CD8-positive, alpha-beta memory T cell (primary cell): Measurements from ENCODE around the gene MTA1. TPM values are rescaled to one million over a fixed set of nuclear protein-coding genes. Genes with fewer than 3 reads are reported as not detected.

ENCODE experiments used
- CTCF ChIA-PET: fragments of 350-600 bp; sonication (Branson Sonifier 250); formaldehyde crosslinking; loops from one replicate; lab custom pipeline; 2021; ENCODE audit warnings: antibody characterized with exemption; lab: Charles Lee
- POLR2A ChIA-PET: fragments of 350-600 bp; sonication (Branson Sonifier 250); formaldehyde crosslinking; loops from one replicate; lab custom pipeline; 2021; ENCODE audit warnings: antibody characterized with exemption; lab: Charles Lee
- DNase-seq, 5 donors: peaks; one replicate each; pipeline versions ENCODE4 v3.0.0 to v3.0.0-alpha.2; 2020 to 2022; ENCODE audit warnings: mixed read lengths in 1 of 5
- H3K27ac ChIP-seq: one replicate; pipeline ENCODE4 v1.7.0; 2013; ENCODE audit warnings: low read depth, mild to moderate bottlenecking, low read length, moderate library complexity
- H3K27me3 ChIP-seq: 2 replicates; pipeline ENCODE4 v1.7.0; 2013; ENCODE audit warnings: low read length, mild to moderate bottlenecking; ENCODE audit not compliant: insufficient read depth, poor library complexity, severe bottlenecking
- H3K36me3 ChIP-seq: 2 replicates; pipeline ENCODE4 v1.7.0; 2013; ENCODE audit warnings: mild to moderate bottlenecking, low read length, moderate library complexity; ENCODE audit not compliant: insufficient read depth
- H3K4me1 ChIP-seq: 2 replicates; pipeline ENCODE4 v1.7.0; 2013; ENCODE audit warnings: mild to moderate bottlenecking, low read length, moderate library complexity; ENCODE audit not compliant: insufficient read depth
- H3K4me3 ChIP-seq: 2 replicates; pipeline ENCODE4 v1.7.0; 2013; ENCODE audit warnings: mild to moderate bottlenecking, low read length
- H3K9me3 ChIP-seq: 2 replicates; pipeline ENCODE4 v1.7.0; 2013; ENCODE audit warnings: mild to moderate bottlenecking, low read length
- H3K27ac Mint-ChIP-seq, 8 donors: one replicate each; pipeline ENCODE4 v1.8.0; 2020 to 2021; ENCODE audit warnings: mixed read lengths in 8 of 8, mild to moderate bottlenecking in 6 of 8, inconsistent platforms in 3 of 8, moderate library complexity in 3 of 8
- H3K27me3 Mint-ChIP-seq, 2 donors: one replicate each; pipeline ENCODE4 v1.8.0; 2020 to 2021; ENCODE audit warnings: mixed read lengths in 2 of 2, mild to moderate bottlenecking in 1 of 2, moderate library complexity in 1 of 2
- H3K36me3 Mint-ChIP-seq, 3 donors: one replicate each; pipeline ENCODE4 v1.8.0; 2020 to 2021; ENCODE audit warnings: mixed read lengths in 3 of 3, inconsistent platforms in 1 of 3, mild to moderate bottlenecking in 1 of 3
- H3K4me1 Mint-ChIP-seq, 3 donors: one replicate each; pipeline ENCODE4 v1.8.0; 2020 to 2021; ENCODE audit warnings: mixed read lengths in 3 of 3, inconsistent platforms in 1 of 3, mild to moderate bottlenecking in 1 of 3
- H3K4me3 Mint-ChIP-seq, 7 donors: one replicate each; pipeline ENCODE4 v1.8.0; 2020 to 2021; ENCODE audit warnings: mixed read lengths in 7 of 7, mild to moderate bottlenecking in 6 of 7, moderate library complexity in 4 of 7, inconsistent platforms in 2 of 7
- H3K9me3 Mint-ChIP-seq, 5 donors: one replicate each; pipeline ENCODE4 v1.8.0; 2020 to 2022; ENCODE audit warnings: mixed read lengths in 5 of 5, mild to moderate bottlenecking in 3 of 5, moderate library complexity in 2 of 5, inconsistent platforms in 1 of 5
- polyA plus RNA-seq: library from polyadenylated mRNA; unstranded; fragments of 300-500 nt; fragmentation: Illumina TruSeq; gene quantifications from one replicate; pipeline ENCODE4 v1.2.3, GENCODE V29; 2021
- total RNA-seq, 2 experiments: library from RNA; stranded (reverse); gene quantifications; one replicate each; pipeline ENCODE4 v1.2.3, GENCODE V29; 2021

Gene MTA1
- total and polyA plus RNA-seq, 3 experiments from 2014 or later, result 6.1 to 129 (median 124) TPM

- peaks cover 0 to 17% (median 0%) of the 10 kb centered on the region in 3 donors for H3K36me3 Mint-ChIP-seq
- CTCF ChIA-PET, result no interaction called here
- H3K4me1 Mint-ChIP-seq, result peaks cover 30 to 76% (median 36%) of the 10 kb centered on the region in 3 donors
- no peaks in the 10 kb centered on the region for H3K9me3 Mint-ChIP-seq
- peak in 4 of 5 donors; percentile 58 to 79 (median 62) for DNase-seq
- Histone ChIP-seq H3K4me1 (peaks cover 70% of the 10 kb centered on the region), H3K36me3 (no peaks in the 10 kb centered on the region), H3K4me3 (peak overlapping the region; percentile 82), H3K27me3 (no peaks in the 10 kb centered on the region), H3K9me3 (no peaks in the 10 kb centered on the region), H3K27ac (peak overlapping the region; percentile 97)
- peaks cover 0 to 5% of the 10 kb centered on the region in 2 donors for H3K27me3 Mint-ChIP-seq
- H3K27ac Mint-ChIP-seq, result peak overlapping the region; percentile 91 to 100 (median 97)
- peak overlapping the region; percentile 85 to 94 (median 91) for H3K4me3 Mint-ChIP-seq
- POLR2A ChIA-PET, result no interaction called here
Measured at GRCh38 chr14:105486974-105487448, 67.4 kb downstream of the MTA1 start.

- Histone ChIP-seq H3K27ac (peak overlapping the region; percentile 97), H3K36me3 (no peaks in the 10 kb centered on the region), H3K4me1 (peaks cover 67% of the 10 kb centered on the region), H3K27me3 (no peaks in the 10 kb centered on the region), H3K9me3 (no peaks in the 10 kb centered on the region), H3K4me3 (peak overlapping the region; percentile 82)
- H3K27me3 Mint-ChIP-seq, result peaks cover 0 to 5% of the 10 kb centered on the region in 2 donors
- POLR2A ChIA-PET, result no interaction called here
- DNase-seq, result peak; percentile 70 to 91 (median 85)
- peak overlapping the region; percentile 87 to 94 (median 92) for H3K4me3 Mint-ChIP-seq
- no peaks in the 10 kb centered on the region for H3K9me3 Mint-ChIP-seq
- peak overlapping the region; percentile 91 to 100 (median 96) for H3K27ac Mint-ChIP-seq
- CTCF ChIA-PET, result no interaction called here
- H3K36me3 Mint-ChIP-seq, result peaks cover 0 to 17% (median 0%) of the 10 kb centered on the region in 3 donors
- H3K4me1 Mint-ChIP-seq, result peaks cover 25 to 72% (median 31%) of the 10 kb centered on the region in 3 donors
Measured at GRCh38 chr14:105487449-105487985, 67.9 kb downstream of the MTA1 start.

- peaks cover 0 to 17% (median 0%) of the 10 kb centered on the region in 3 donors for H3K36me3 Mint-ChIP-seq
- DNase-seq, result peak in 2 of 5 donors; percentile 33 to 71
- ChIA-PET POLR2A (interaction anchor here (2.3 to 3.3 kb wide), 3 partner anchors 7 to 118 kb away, joined by 10 to 66 read pairs (median 18); no protein-coding TSS in a partner anchor), CTCF (interaction anchor here (1.6 to 5.8 kb wide), 7 partner anchors 7 to 116 kb away, joined by 3 to 135 read pairs (median 26); partner anchors contain the start of genes CRIP2 and TMEM121)
- Histone ChIP-seq H3K36me3 (no peaks in the 10 kb centered on the region), H3K27me3 (no peaks in the 10 kb centered on the region), H3K9me3 (no peaks in the 10 kb centered on the region), H3K27ac (peak overlapping the region; percentile 97), H3K4me1 (peaks cover 60% of the 10 kb centered on the region), H3K4me3 (peak overlapping the region; percentile 82)
- peaks cover 24 to 66% (median 30%) of the 10 kb centered on the region in 3 donors for H3K4me1 Mint-ChIP-seq
- H3K27ac Mint-ChIP-seq, result peak overlapping the region; percentile 91 to 100 (median 96)
- H3K9me3 Mint-ChIP-seq, result no peaks in the 10 kb centered on the region
- peaks cover 0 to 5% of the 10 kb centered on the region in 2 donors for H3K27me3 Mint-ChIP-seq
- H3K4me3 Mint-ChIP-seq, result peak overlapping the region; percentile 87 to 94 (median 92)
Measured at GRCh38 chr14:105487986-105488777, 68.6 kb downstream of the MTA1 start.

GRCh38 chr14:105488781-105489541 lies 69.3 kb downstream of the MTA1 start:
- H3K9me3 ChIP-seq, result no peaks in the 10 kb centered on the region
- DNase-seq, result peak in 1 of 5 donors; percentile 61
- Mint-ChIP-seq H3K27ac (peak overlapping the region; percentile 91 to 100 (median 98)), H3K4me1 (peaks cover 24 to 67% (median 30%) of the 10 kb centered on the region in 3 donors), H3K9me3 (no peaks in the 10 kb centered on the region), H3K36me3 (peaks cover 0 to 22% (median 0%) of the 10 kb centered on the region in 3 donors), H3K4me3 (peak overlapping the region; percentile 88 to 94 (median 92)), H3K27me3 (peaks cover 0 to 5% of the 10 kb centered on the region in 2 donors)
- H3K4me3 ChIP-seq, result peak overlapping the region; percentile 82
- H3K27me3 ChIP-seq, result no peaks in the 10 kb centered on the region
- POLR2A ChIA-PET, result interaction anchor here (0.6 to 3.3 kb wide), 11 partner anchors 8 to 425 kb away, joined by 3 to 66 read pairs (median 5); partner anchors contain the start of gene GPR132
- H3K36me3 ChIP-seq, result no peaks in the 10 kb centered on the region
- peak overlapping the region; percentile 97 for H3K27ac ChIP-seq
- CTCF ChIA-PET, result interaction anchor here (0.8 to 5.8 kb wide), 27 partner anchors 8 to 670 kb away, joined by 3 to 135 read pairs (median 5); partner anchors contain the start of genes BRF1, CRIP2, PACS2 and TEX22
- peaks cover 52% of the 10 kb centered on the region for H3K4me1 ChIP-seq

- H3K4me1 ChIP-seq, result peaks cover 45% of the 10 kb centered on the region
- H3K27me3 ChIP-seq, result no peaks in the 10 kb centered on the region
- H3K36me3 ChIP-seq, result no peaks in the 10 kb centered on the region
- ChIA-PET CTCF (interaction anchor here (0.8 to 5.8 kb wide), 33 partner anchors 8 to 678 kb away, joined by 3 to 135 read pairs (median 4); partner anchors contain the start of genes BRF1, CRIP2, PACS2 and TEX22), POLR2A (interaction anchor here (0.6 to 3.3 kb wide), 12 partner anchors 8 to 426 kb away, joined by 3 to 66 read pairs (median 5); partner anchors contain the start of gene GPR132)
- H3K4me3 ChIP-seq, result peak overlapping the region; percentile 67
- no peaks in the 10 kb centered on the region for H3K9me3 Mint-ChIP-seq
- peaks cover 0 to 24% (median 0%) of the 10 kb centered on the region in 3 donors for H3K36me3 Mint-ChIP-seq
- peak overlapping the region; percentile 88 to 94 (median 92) for H3K4me3 Mint-ChIP-seq
- no peaks in the 10 kb centered on the region for H3K9me3 ChIP-seq
- H3K27ac Mint-ChIP-seq, result peak overlapping the region; percentile 91 to 100 (median 98)
- H3K4me1 Mint-ChIP-seq, result peaks cover 18 to 60% (median 23%) of the 10 kb centered on the region in 3 donors
- peaks cover 0 to 4% of the 10 kb centered on the region in 2 donors for H3K27me3 Mint-ChIP-seq
- DNase-seq, result peak; percentile 79 to 93 (median 89)
- peak overlapping the region; percentile 97 for H3K27ac ChIP-seq
Measured at GRCh38 chr14:105489542-105490266, 70.1 kb downstream of the MTA1 start.

GRCh38 chr14:105490267-105490571 lies 70.6 kb downstream of the MTA1 start:
- H3K4me3 Mint-ChIP-seq, result peak overlapping the region in 6 of 7 donors; percentile 88 to 94 (median 92)
- Histone ChIP-seq H3K4me3 (peak overlapping the region; percentile 67), H3K27ac (peak overlapping the region; percentile 97), H3K9me3 (no peaks in the 10 kb centered on the region), H3K4me1 (peaks cover 40% of the 10 kb centered on the region), H3K27me3 (no peaks in the 10 kb centered on the region), H3K36me3 (no peaks in the 10 kb centered on the region)
- H3K27ac Mint-ChIP-seq, result peak overlapping the region in 7 of 8 donors; percentile 96 to 100 (median 98)
- H3K27me3 Mint-ChIP-seq, result peaks cover 0 to 5% of the 10 kb centered on the region in 2 donors
- no peaks in the 10 kb centered on the region for H3K9me3 Mint-ChIP-seq
- H3K4me1 Mint-ChIP-seq, result peaks cover 15 to 55% (median 22%) of the 10 kb centered on the region in 3 donors
- CTCF ChIA-PET, result interaction anchor here (1.0 to 5.8 kb wide), 31 partner anchors 9 to 679 kb away, joined by 3 to 135 read pairs (median 4); partner anchors contain the start of genes BRF1, CRIP2, PACS2 and TEX22
- POLR2A ChIA-PET, result interaction anchor here (0.7 to 3.3 kb wide), 12 partner anchors 9 to 426 kb away, joined by 3 to 66 read pairs (median 5); partner anchors contain the start of genes GPR132 and PACS2
- DNase-seq, result no peak
- peaks cover 0 to 24% (median 0%) of the 10 kb centered on the region in 3 donors for H3K36me3 Mint-ChIP-seq
